KG1 (cell line): ENCODE measurements around the gene PRR23B.

Source experiments
- DNase-seq: peaks from one replicate; lab custom pipeline; 2025; lab: John Stamatoyannopoulos, UW

Gene PRR23B

GRCh38 chr3:138974462-138974861 lies 46.3 kb downstream of the PRR23B start:
- DNase-seq = no peak

- DNase-seq = no peak
Observed at GRCh38 chr3:138972941-138973340, 47.8 kb downstream of the PRR23B start.

- no peak for DNase-seq
Observed at GRCh38 chr3:138971766-138972320, 48.9 kb downstream of the PRR23B start.
